Right lobe of liver (tissue), 6 donors: ENCODE measurements around the gene CIB4. TPM values are rescaled to one million over a fixed set of nuclear protein-coding genes. Genes with fewer than 3 reads are reported as not detected.

ENCODE experiments used
- ATAC-seq, 4 donors: fragments of 200-7000 bp; cut with Tn5 transposase; one replicate each; pipeline ENCODE4 v1.9.1; 2020; ENCODE audit warnings: mild to moderate bottlenecking in 4 of 4, moderate library complexity in 4 of 4
- DNase-seq, 3 donors: peaks; one replicate each; pipeline ENCODE4 v3.0.0-alpha.2; 2020
- H3K27ac ChIP-seq, 3 donors: fragments of 200-600 bp; one replicate each; pipeline ENCODE4 v1.8.0; 2022
- H3K27me3 ChIP-seq, 2 donors: fragments of 200-600 bp; one replicate each; pipeline ENCODE4 v1.8.0; 2022
- H3K36me3 ChIP-seq, 4 donors: fragments of 200-600 bp; sonication (generic) in 1 of 4; one replicate each; pipeline versions ENCODE4 v1.5.1 to v1.8.0; 2017 to 2022; ENCODE audit warnings: control low read depth in 1 of 4
- H3K4me1 ChIP-seq, 4 donors: fragments of 200-600 bp; sonication (generic) in 1 of 4; one replicate each; pipeline versions ENCODE4 v1.5.1 to v1.8.0; 2017 to 2022; ENCODE audit warnings: control low read depth in 1 of 4
- H3K4me3 ChIP-seq, 3 donors: fragments of 200-600 bp; one replicate each; pipeline ENCODE4 v1.8.0; 2022
- H3K9me3 ChIP-seq, 4 donors: fragments of 200-600 bp; sonication (generic) in 1 of 4; one replicate each; pipeline versions ENCODE4 v1.5.1 to v1.8.0; 2017 to 2022; ENCODE audit warnings: control low read depth in 1 of 4
- POLR2A ChIP-seq: fragments of 450-650 bp; IDR thresholded peaks from one replicate; pipeline ENCODE4 v1.6.1; 2017; ENCODE audit warnings: antibody characterized with exemption, mild to moderate bottlenecking
- WGBS: methylation state at CpG from one replicate; pipeline ENCODE4 v1.1.6; 2018; ENCODE audit warnings: low coverage, low lambda C conversion rate; ENCODE audit not compliant: insufficient coverage; ENCODE audit errors: missing lambda C conversion rate; 5-methylcytosine and 5-hydroxymethylcytosine counted together
- intact Hi-C, 2 donors: fragments of 100-400 bp; cut with DNase I; formaldehyde crosslinking; loops; one replicate each; pipeline versions ENCODE4 v1.11.2 to v1.14.1; 2022
- total RNA-seq, 6 experiments: library from RNA; depleted of rRNA in 2 of 6; stranded (reverse); fragments of >200 nt in 2 of 6; fragmentation: NEBNext Ultra II Directional in 3 of 6; extraction: Animal tissue kit (Norgen Biotek cat#: 25700) in 3 of 6; gene quantifications; one replicate each; pipeline versions ENCODE4 v1.1.0 to v1.2.4, GENCODE V29; 2016 to 2023
- TF ChIP-seq, protein P1 (sequence below), 4 donors: fragments of 200-600 bp in 3 of 4; fragments of 450-650 bp in 1 of 4; IDR thresholded peaks; one replicate each; pipeline versions ENCODE4 v1.5.1 to v1.8.0; 2016 to 2022; ENCODE audit warnings: antibody characterized with exemption in 4 of 4, mild to moderate bottlenecking in 2 of 4
- donor health status: DM: no; HTN: yes; CAD: no.
- donor health status: DM: no; HTN: no; CAD: no.
- donor health status: DM: no; HTN: no; CAD: no.
- donor health status: DM: no; HTN: yes; CAD: no.
- donor health status: DM: no; HTN: yes; CAD: no.

CIB4 gene
- total RNA-seq, 6 experiments from 2014 or later = not detected

- Histone ChIP-seq H3K4me3 (no peak overlapping the region), H3K27me3 (no peaks in the 10 kb centered on the region), H3K4me1 (no peaks in the 10 kb centered on the region), H3K27ac (no peak overlapping the region), H3K36me3 (no peaks in the 10 kb centered on the region), H3K9me3 (no peaks in the 10 kb centered on the region)
- no peak for TF ChIP-seq POLR2A
- TF ChIP-seq, protein P1, sequence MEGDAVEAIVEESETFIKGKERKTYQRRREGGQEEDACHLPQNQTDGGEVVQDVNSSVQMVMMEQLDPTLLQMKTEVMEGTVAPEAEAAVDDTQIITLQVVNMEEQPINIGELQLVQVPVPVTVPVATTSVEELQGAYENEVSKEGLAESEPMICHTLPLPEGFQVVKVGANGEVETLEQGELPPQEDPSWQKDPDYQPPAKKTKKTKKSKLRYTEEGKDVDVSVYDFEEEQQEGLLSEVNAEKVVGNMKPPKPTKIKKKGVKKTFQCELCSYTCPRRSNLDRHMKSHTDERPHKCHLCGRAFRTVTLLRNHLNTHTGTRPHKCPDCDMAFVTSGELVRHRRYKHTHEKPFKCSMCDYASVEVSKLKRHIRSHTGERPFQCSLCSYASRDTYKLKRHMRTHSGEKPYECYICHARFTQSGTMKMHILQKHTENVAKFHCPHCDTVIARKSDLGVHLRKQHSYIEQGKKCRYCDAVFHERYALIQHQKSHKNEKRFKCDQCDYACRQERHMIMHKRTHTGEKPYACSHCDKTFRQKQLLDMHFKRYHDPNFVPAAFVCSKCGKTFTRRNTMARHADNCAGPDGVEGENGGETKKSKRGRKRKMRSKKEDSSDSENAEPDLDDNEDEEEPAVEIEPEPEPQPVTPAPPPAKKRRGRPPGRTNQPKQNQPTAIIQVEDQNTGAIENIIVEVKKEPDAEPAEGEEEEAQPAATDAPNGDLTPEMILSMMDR (IDR thresholded peaks at IDR 0.05) = no peak
- intact Hi-C loops = no loop called here
- 50% methylated on average over 1 of the region's 5 CpGs for WGBS
- ATAC-seq (no peak), DNase-seq (peak in 1 of 3 donors; percentile 9)
Observed at GRCh38 chr2:26685341-26685740, 44.2 kb upstream of the CIB4 start.

GRCh38 chr2:26683583-26683982 is 42.4 kb upstream of the CIB4 start:
- 53% methylated on average over 2 of the region's 6 CpGs for WGBS
- H3K9me3 ChIP-seq = no peaks in the 10 kb centered on the region
- no peak overlapping the region for H3K4me3 ChIP-seq
- no peaks in the 10 kb centered on the region for H3K4me1 ChIP-seq
- no peaks in the 10 kb centered on the region for H3K36me3 ChIP-seq
- DNase-seq (peak in 1 of 3 donors; percentile 32), ATAC-seq (no peak)
- TF ChIP-seq POLR2A = no peak
- TF ChIP-seq, protein P1 (IDR thresholded peaks at IDR 0.05) = no peak
- intact Hi-C loops = no loop called here
- H3K27ac ChIP-seq = no peak overlapping the region
- H3K27me3 ChIP-seq = no peaks in the 10 kb centered on the region

- intact Hi-C loops = no loop called here
- TF ChIP-seq POLR2A = no peak
- TF ChIP-seq, protein P1 (IDR thresholded peaks at IDR 0.05) = no peak
- Histone ChIP-seq H3K36me3 (no peaks in the 10 kb centered on the region), H3K27ac (no peak overlapping the region), H3K9me3 (no peaks in the 10 kb centered on the region), H3K4me1 (no peaks in the 10 kb centered on the region), H3K27me3 (no peaks in the 10 kb centered on the region), H3K4me3 (no peak overlapping the region)
- WGBS = 73% methylated on average over 6 of the region's 8 CpGs
- DNase-seq (peak in 1 of 3 donors; percentile 1), ATAC-seq (no peak)
Observed at GRCh38 chr2:26682155-26682554, 41.0 kb upstream of the CIB4 start.

- no peak overlapping the region for H3K4me3 ChIP-seq
- no peak for ATAC-seq
- intact Hi-C loops = no loop called here
- WGBS = 50% methylated on average over 2 of the region's 3 CpGs
- H3K27me3 ChIP-seq = no peaks in the 10 kb centered on the region
- H3K4me1 ChIP-seq = no peaks in the 10 kb centered on the region
- H3K9me3 ChIP-seq = no peaks in the 10 kb centered on the region
- H3K27ac ChIP-seq = no peak overlapping the region
- H3K36me3 ChIP-seq = no peaks in the 10 kb centered on the region
- peak in 1 of 3 donors; percentile 11 for DNase-seq
- TF ChIP-seq, protein P1 (IDR thresholded peaks at IDR 0.05) = no peak
- TF ChIP-seq POLR2A = no peak
Observed at GRCh38 chr2:26681656-26682055, 40.5 kb upstream of the CIB4 start.

GRCh38 chr2:26679867-26680266 is 38.7 kb upstream of the CIB4 start:
- Histone ChIP-seq H3K27ac (no peak overlapping the region), H3K27me3 (no peaks in the 10 kb centered on the region), H3K4me1 (no peaks in the 10 kb centered on the region), H3K36me3 (no peaks in the 10 kb centered on the region), H3K9me3 (no peaks in the 10 kb centered on the region), H3K4me3 (no peak overlapping the region)
- intact Hi-C loops = no loop called here
- ATAC-seq (peak in 3 of 4 donors; percentile 30 to 54 (median 44)), DNase-seq (peak in 1 of 3 donors; percentile 22)
- 69% methylated on average over 3 of the region's 4 CpGs for WGBS
- TF ChIP-seq POLR2A = no peak
- TF ChIP-seq, protein P1 (IDR thresholded peaks at IDR 0.05) = no peak
